Skin epidermis (tissue), 12 donors: ENCODE data around the gene CKAP5.
"Not testable (repeated sequence)": the region's sequence is repeated elsewhere in the genome, so short reads cannot be mapped to it uniquely, and the experiment has no call there.

Experiments
- H3K27ac ChIP-seq, 21 experiments: fragments of 200-600 bp; sonication (generic) in 11 of 21; one replicate each; pipeline ENCODE4 v1.5.0; 2020; ENCODE audit warnings: mild to moderate bottlenecking in 3 of 21, inconsistent platforms in 2 of 21, moderate library complexity in 2 of 21
- H3K4me3 ChIP-seq, 7 experiments: fragments of 200-600 bp; sonication (generic) in 2 of 7; one replicate each; pipeline ENCODE4 v1.5.0; 2020; ENCODE audit warnings: inconsistent platforms in 2 of 7, mild to moderate bottlenecking in 2 of 7, moderate library complexity in 1 of 7

CKAP5 gene

GRCh38 chr11:46736146-46736545, 109.9 kb downstream of the CKAP5 start:
- Histone ChIP-seq H3K27ac (no peak overlapping the region), H3K4me3 (no peak overlapping the region)

- Histone ChIP-seq H3K4me3 (no peak overlapping the region), H3K27ac (no peak overlapping the region)
Measured at GRCh38 chr11:46733234-46733633, 112.8 kb downstream of the CKAP5 start.

DNA sequence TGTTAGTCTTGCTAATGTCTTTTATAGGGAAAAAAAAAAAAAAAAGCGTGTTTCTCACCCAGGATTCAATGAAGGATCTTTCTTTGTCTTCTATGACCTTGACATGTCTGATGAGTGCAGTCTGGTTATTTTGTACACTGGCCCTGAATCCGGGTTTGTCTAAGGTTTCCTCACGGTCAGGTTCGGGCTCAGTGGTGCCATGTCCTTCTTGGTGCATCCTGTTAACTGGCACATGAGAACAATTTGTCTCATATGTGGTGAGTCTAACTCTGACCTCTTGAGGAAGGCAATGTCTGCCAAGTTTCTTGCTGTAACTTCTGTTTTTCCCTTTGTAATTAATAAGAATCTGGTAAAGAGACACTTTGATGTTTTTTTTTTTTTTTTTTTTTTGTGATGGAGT, 114.5 kb downstream of the CKAP5 start:
- Histone ChIP-seq H3K4me3 (no peak overlapping the region), H3K27ac (no peak overlapping the region)

- H3K27ac ChIP-seq = no peak overlapping the region
Measured at GRCh38 chr11:46729110-46730027, 116.7 kb downstream of the CKAP5 start.

GRCh38 chr11:46728659-46729040, 117.4 kb downstream of the CKAP5 start:
- H3K4me3 ChIP-seq = no peak overlapping the region
- no peak overlapping the region for H3K27ac ChIP-seq

More at GRCh38 chr11:46729110-46730027, 116.7 kb downstream of the CKAP5 start:
- H3K4me3 ChIP-seq = no peak overlapping the region

GRCh38 chr11:46727952-46728658, 118.0 kb downstream of the CKAP5 start:
- H3K4me3 ChIP-seq = no peak overlapping the region
- no peak overlapping the region for H3K27ac ChIP-seq

DNA sequence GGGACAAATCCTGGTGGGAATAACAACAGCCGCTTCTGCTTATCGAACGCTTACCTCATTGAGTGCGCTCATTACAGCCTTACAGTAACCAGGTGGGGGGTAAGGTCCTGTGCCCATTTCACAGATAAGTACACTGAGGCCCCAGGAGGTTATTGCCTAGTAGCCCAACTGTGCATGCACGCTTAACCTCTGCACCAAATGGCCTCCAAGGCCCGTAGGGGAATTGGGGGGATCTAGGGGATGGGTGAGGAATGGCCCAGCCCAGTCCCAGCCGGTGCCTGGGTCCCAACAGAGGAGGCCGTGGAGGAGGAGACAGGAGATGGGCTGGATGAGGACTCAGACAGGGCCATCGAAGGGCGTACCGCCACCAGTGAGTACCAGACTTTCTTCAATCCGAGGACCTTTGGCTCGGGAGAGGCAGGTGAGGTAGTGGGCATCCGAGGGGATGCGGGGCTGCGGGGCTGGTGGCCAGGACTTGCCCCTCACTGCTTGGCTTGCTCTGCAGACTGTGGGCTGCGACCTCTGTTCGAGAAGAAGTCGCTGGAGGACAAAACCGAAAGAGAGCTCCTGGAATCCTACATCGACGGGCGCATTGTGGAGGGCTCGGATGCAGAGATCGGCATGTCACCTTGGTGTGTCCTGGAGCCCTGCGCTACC, 119.7 kb downstream of the CKAP5 start:
- Histone ChIP-seq H3K4me3 (no peak overlapping the region), H3K27ac (no peak overlapping the region)

DNA sequence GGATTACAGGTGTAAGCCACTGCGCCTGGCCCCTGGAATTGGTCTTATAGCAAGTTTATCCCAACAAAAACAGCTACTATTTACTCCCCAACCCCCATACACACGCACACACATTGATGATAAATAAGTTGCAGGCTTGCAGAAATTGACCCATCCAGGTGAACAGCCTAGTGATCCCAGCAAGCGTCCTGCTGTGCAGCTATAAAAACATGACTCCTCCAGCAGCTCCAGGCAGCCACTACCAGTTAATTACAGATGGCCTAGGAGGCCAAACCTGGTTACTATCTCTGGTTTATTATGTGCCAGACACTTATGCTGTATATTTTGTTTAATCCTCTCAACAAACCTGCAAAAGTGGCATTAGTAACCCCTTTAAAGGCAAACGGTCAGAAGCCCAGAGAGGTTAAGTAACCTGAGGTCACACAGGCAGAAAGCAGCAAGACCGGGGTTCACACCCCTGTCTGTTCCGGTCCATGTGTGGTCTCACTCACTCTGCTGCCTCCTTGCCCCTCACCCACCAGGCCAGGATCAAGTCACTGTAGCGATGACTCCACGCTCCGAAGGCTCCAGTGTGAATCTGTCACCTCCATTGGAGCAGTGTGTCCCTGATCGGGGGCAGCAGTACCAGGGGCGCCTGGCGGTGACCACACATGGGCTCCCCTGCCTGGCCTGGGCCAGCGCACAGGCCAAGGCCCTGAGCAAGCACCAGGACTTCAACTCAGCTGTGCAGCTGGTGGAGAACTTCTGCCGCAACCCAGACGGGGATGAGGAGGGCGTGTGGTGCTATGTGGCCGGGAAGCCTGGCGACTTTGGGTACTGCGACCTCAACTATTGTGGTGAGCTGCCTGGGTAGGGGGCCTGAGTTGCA, 120.5 kb downstream of the CKAP5 start:
- H3K4me3 ChIP-seq = no peak overlapping the region
- H3K27ac ChIP-seq = no peak overlapping the region

- peak overlapping the region in 1 of 21 experiments; percentile 31 for H3K27ac ChIP-seq
Measured at GRCh38 chr11:46724088-46724487, 122.0 kb downstream of the CKAP5 start.

DNA sequence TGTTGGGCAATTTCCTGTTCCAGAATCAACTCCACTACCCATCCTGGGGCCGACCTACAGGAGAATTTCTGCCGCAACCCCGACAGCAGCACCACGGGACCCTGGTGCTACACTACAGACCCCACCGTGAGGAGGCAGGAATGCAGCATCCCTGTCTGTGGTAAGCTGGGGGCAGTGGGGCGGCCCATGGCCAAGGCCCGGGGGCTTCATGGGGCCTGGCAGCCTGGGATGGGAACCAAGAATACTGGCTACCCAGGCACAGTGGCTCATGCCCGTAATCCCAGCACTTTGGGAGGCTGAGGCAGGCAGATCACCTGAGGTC, 122.8 kb downstream of the CKAP5 start:
- Histone ChIP-seq H3K4me3 (no peak overlapping the region), H3K27ac (peak overlapping the region in 2 of 21 experiments; percentile 6 to 31)

More at GRCh38 chr11:46724088-46724487, 122.0 kb downstream of the CKAP5 start:
- H3K4me3 ChIP-seq = no peak overlapping the region

- Histone ChIP-seq H3K27ac (no peak overlapping the region), H3K4me3 (no peak overlapping the region)
Measured at GRCh38 chr11:46722566-46723358, 123.3 kb downstream of the CKAP5 start.

- H3K4me3 ChIP-seq = no peak overlapping the region
- no peak overlapping the region for H3K27ac ChIP-seq
Measured at GRCh38 chr11:46721286-46721685, 124.8 kb downstream of the CKAP5 start.

DNA sequence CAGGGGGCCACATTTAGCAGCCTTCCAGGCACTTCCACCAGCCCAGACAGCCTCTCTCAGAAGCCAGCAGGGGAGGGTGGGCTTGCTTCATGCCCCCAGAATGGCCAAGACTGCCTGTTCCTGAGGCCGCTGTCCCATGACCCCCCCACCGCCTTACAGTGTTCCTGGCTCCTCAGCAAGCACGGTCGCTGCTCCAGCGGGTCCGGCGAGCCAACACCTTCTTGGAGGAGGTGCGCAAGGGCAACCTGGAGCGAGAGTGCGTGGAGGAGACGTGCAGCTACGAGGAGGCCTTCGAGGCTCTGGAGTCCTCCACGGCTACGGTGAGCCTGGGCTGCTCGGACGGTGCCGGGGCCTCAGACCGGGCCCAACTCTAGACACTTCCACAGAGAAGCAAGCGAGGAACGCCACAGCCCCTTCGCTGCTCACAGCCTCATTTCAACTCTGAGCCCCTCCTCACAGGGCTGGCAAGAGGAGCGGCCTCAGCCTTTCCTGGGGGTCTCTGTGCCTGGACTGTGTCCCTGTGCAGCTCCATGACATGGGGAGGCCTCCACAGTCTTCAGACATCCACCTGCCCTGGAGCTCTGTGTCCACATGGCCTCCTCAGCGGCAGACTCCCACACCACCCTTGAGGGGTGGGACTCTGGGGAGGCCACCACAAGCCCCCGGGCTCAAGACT, 126.4 kb downstream of the CKAP5 start:
- H3K4me3 ChIP-seq = no peak overlapping the region
- no peak overlapping the region for H3K27ac ChIP-seq

DNA sequence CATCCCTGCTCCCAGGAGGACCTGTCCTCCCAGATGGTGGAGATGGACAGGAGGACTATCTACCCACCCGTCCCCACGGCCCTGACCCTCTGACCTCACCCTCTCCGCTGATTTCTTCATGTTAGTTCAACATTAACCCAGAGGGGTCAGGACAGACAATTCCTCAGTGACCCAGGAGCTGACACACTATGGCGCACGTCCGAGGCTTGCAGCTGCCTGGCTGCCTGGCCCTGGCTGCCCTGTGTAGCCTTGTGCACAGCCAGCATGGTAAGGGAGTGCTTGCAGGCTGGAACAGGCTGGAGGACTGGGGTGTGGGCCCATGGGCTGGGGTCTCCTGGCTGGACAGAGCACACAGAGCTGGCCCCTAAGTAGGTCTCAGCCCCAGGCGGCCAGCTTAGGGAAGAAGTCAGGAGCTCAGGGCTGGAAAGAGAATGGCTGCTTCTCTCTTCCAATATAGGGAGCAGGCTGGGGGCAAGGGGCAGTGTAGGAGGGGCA, 127.0 kb downstream of the CKAP5 start, which contains the start of gene F2:
Gene F2, plus strand, starts transcription at position 166 of the 495 bp plus-strand sequence. Its CDS starts 23 bp downstream, at position 189.
- H3K27ac ChIP-seq = no peak within 1 kb of the TSS

GRCh38 chr11:46718155-46719019, 127.7 kb downstream of the CKAP5 start:
- Histone ChIP-seq H3K4me3 (no peak overlapping the region), H3K27ac (no peak overlapping the region)

More for the DNA sequence above, 127.0 kb downstream of the CKAP5 start, which contains the start of gene F2:
- H3K4me3 ChIP-seq = no peak within 1 kb of the TSS

DNA sequence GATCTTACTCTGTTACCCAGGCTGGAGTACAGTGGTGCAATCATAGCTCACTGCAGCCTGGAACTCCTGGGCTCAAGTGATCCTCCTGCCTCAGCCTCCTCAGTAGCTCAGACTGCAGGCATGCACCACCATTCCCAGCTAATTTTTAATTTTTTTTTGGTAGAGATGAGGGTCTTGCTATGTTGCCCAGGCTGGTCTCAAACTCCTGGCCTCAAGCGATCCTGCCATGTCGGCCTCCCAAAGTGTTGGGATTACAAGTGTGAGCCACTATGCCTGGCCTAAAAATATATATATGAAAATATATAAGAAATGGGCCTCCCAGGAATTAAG, 128.3 kb downstream of the CKAP5 start:
- H3K27ac ChIP-seq = not testable (repeated sequence)

More for the DNA sequence above, 128.3 kb downstream of the CKAP5 start:
- not testable (repeated sequence) for H3K4me3 ChIP-seq
